GM19043 (cell line): ENCODE results near the gene INIP.
"Not testable (repeated sequence)": the region's sequence is repeated elsewhere in the genome, so short reads cannot be mapped to it uniquely, and the experiment has no call there.

ENCODE experiments used
- ATAC-seq: cut with Tn5 transposase; IDR thresholded peaks from one replicate; pipeline ENCODE4 v1.9.1; 2021; ENCODE audit warnings: low read depth; ENCODE audit not compliant: unreplicated experiment

Gene INIP

GRCh38 chr9:112680731-112681402 is 37.0 kb downstream of the INIP start:
- no peak for ATAC-seq

GRCh38 chr9:112677040-112677439 is 40.9 kb downstream of the INIP start:
- ATAC-seq, result no peak

- ATAC-seq, result not testable (repeated sequence)
Observed at GRCh38 chr9:112673221-112673620, 44.7 kb downstream of the INIP start.

- no peak for ATAC-seq
Observed at GRCh38 chr9:112670991-112671625, 46.8 kb downstream of the INIP start.

GRCh38 chr9:112669326-112669725 is 48.6 kb downstream of the INIP start:
- no peak for ATAC-seq

GRCh38 chr9:112665347-112665746 is 52.6 kb downstream of the INIP start:
- no peak for ATAC-seq

GRCh38 chr9:112664531-112664930 is 53.4 kb downstream of the INIP start:
- ATAC-seq, result no peak

- ATAC-seq, result no peak
Observed at GRCh38 chr9:112663681-112664080, 54.2 kb downstream of the INIP start.

GRCh38 chr9:112659906-112660305 is 58.0 kb downstream of the INIP start:
- ATAC-seq, result no peak

- ATAC-seq, result no peak
Observed at GRCh38 chr9:112655668-112656067, 62.2 kb downstream of the INIP start.

GRCh38 chr9:112654282-112654681 is 63.6 kb downstream of the INIP start:
- ATAC-seq, result no peak

GRCh38 chr9:112648624-112649023 is 69.3 kb downstream of the INIP start:
- no peak for ATAC-seq

- no peak for ATAC-seq
Observed at GRCh38 chr9:112647596-112647995, 70.3 kb downstream of the INIP start.

GRCh38 chr9:112642126-112642525 is 75.8 kb downstream of the INIP start:
- ATAC-seq, result no peak

- ATAC-seq, result no peak
Observed at GRCh38 chr9:112640311-112640710, 77.6 kb downstream of the INIP start.
